HG02870 (cell line): ENCODE data around the gene PNMA8A.

ENCODE experiments used
- ATAC-seq: cut with Tn5 transposase; IDR thresholded peaks from one replicate; pipeline ENCODE4 v1.9.1; 2021; ENCODE audit warnings: mild to moderate bottlenecking, moderate library complexity; ENCODE audit not compliant: unreplicated experiment

The PNMA8A gene

DNA sequence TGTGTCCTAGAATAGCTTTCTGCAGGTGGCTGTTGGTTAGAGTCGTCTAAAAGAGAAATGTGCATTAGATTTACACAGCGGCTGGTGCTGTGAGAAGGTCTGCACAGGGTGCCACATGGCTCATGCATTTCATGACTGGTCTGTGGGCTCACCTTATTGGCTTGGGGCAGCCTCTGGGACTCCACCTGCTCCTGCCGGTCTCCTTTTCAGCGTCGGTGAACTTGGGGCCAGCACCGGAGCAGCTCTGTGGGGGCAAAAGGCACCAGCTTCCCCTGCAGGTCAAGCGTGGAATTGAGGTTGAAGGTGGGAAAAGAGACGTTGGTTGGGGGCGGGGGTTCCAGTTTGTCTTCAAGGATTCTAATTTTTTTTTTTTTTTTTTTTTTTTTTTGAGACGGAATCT, 39.5 kb downstream of the PNMA8A start:
- ATAC-seq, result no peak

DNA sequence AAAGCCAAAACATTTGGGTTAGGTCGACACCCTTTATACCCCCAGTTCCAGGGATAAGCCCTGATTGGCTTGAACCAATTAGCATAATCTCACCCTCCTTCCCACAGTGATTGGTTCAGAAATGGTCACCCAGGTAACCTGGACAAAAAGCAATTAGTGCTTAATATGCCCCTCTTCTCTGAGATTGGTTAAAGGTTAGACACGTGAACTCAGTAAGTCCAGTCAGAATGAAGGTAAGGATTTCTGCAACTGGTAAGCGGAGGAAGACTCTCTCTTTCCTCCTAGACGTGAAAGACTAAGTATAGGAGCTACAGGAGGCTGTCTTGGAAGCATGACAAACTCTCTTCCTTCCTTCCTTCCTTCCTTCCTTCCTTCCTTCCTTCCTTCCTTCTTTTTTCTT, 41.4 kb downstream of the PNMA8A start:
- no peak for ATAC-seq

DNA sequence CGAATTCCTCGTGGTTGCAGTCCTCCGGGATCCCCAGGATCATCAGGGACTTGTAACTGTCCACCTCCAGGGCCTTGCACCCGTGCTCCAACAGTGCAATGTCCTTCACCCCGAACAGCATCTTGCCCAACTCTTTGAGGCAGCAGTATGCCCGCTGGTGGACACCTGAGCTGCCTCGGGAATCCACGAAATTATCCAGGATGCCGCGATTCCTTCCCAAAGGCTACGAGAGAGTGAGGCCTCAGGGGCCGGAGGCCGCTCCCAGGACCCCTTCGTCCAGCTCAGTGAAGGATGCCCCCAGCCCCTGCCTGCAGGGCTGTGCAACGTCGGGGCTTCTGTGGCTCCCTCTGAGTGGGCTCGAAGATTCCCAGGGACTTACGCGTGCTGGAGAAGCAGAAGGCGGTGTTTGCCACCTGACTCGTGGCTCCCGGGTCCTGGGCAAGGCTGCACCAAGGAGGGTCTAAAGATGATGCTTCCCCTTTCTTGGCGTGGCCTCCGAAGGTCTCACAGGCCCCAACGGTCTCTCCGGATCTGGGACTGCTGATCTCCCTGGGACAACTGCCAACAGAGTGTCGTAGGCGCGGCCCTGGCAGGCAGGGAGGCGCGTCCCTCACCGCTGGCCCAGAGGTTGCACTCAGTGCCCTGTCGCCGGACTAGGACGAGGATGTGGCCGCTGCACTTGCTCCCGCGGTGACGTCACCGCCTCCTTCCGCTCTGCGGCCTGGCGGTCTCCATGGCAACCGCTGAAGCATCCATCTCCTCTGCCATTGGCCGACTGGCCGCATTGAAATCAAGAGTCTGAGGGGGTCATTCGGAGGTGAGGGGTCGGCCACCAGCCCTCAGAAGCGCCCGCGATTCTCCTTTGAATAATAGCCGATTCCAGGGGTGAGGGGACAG, 42.9 kb downstream of the PNMA8A start, which contains the start of gene PNMA8C:
PNMA8C (minus strand) TSS at position 698 of the 897 bp plus-strand sequence; CDS start at position 121, 577 bp downstream.
- no peak for ATAC-seq

DNA sequence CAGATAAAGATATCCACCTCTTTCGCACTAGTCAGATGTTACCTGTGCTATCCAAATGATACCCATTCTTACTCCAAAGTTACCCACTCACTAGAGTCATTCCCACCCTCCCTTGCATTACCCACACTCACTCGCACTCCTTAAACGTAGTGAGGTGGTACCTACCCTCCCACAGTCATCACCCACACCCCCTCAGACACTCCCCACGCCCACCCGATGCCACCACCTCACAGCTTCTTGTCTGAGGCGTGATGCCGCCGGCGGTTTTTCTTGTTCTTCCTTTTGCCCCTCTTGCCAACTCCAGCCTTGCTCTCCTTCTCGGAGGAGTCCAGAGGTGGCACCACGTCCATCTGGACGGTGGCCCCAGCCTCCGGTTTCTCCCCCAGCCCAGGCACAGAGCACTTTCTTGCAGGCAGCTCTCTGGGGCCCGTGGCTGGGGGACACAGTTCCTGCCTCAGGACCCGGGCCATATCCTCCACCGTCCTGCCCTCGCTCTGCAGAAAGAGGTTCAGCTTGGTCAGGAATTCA, 43.8 kb downstream of the PNMA8A start:
- no peak for ATAC-seq

DNA sequence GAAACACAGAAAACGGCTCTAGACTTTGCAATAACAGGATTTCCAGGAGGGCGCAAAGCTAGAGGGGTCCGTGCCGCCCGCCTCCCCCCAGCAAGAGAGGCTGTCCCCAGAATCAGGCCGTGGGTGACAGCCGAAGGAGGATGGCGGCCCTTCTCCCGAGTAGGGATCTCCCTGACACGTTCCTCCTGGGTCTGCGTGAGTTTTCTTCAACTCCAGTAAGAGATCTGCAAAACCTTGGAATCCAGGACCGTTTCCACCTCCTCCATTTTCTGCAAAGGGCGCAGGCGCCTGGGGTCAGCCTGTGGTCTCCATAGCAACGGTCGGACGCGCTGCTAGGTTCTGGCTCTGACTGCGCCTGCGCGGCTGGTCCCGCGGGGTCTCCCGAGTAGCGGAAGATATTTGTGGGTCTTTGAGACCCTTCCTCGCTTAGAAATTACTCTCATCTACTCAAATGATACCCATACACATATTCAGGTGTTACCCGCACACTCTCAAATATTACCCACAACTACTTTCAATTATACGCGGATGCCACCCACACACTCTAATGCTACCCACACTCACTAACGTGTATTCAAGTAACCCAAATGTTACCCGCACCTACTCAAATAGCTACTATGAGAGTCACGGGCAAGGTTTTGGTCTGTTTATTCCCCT, 44.7 kb downstream of the PNMA8A start:
- no peak for ATAC-seq

DNA sequence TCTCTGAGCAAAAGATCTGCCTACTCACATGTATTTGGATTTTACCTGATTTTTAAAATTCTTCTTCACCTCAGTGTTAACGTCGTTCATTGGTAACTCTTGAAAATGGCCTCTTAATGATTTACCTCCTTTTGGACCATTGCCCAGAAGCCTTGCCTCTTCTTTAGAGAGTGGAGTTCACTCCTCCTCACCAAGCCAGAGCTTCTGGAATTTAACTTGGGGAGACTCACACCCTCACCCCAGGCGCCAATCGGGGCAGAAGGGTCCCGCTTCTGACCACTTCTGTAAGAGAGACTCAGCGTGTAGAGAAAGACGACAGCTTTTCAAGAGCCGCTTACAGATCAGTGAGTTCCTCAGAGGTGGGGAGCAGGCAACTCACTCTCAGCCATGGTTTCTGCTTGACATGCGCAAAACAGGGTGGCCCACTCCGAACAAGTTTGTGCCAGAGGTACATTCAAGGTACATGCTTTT, 45.3 kb downstream of the PNMA8A start:
- no peak for ATAC-seq

DNA sequence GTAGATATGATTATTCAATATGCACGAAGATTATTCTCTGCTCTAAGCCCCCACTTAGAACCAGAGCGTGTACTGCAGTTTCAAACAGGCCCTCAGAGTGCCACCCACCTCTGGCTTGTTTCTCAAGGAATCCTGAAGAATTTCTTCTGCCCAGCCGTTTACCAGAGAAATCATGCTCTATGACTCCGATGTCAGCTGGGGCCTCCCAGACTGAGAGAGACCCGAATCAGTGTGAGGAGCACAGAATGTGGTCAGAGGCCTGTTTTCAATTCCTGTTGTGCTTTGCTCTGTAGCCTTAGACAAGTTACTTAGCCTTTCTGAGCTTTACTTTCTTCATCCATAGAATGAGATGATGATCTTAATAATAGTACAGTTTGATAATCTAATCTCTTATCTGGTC, 48.2 kb downstream of the PNMA8A start:
- ATAC-seq, result no peak

DNA sequence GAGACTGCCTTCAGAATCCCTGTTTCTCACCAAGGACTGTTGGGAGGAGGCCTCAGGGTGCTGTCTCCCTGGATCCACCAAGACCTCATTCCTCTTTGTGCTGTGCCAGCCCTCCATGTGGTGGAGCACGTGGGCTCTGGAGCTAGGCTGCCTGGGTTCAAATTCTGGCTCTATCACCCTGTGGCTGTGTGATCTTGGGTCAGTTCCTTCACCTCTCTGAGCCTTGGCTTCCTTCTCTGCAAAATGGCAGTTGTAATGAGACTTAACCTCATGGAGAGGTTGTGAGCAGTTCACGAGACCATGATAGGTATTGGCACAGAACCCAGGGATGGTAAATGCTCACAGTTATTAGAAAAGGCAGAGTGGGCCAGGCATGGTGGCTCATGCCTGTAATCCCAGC, 49.0 kb downstream of the PNMA8A start:
- ATAC-seq, result no peak

DNA sequence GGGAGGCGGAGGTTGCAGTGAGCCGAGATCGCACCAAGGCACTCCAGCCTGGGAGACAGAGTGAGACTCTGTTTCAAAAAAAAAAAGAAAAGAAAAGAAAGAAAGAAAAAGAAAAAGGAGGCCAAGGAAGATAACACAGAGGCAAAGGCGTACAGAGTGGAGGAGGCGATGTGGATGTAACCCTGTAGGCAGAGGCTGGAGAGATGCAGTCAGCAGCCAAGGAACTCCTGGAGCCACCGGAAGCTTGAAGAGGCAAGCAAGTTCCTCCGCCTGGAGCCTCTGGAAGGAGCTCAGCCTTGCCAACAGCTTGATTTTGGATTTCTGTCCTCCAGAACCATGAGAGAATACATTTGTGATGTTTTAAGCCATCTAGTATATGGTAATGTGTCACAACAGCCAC, 51.3 kb downstream of the PNMA8A start:
- no peak for ATAC-seq
